Esophagus (tissue), 2 donors: ENCODE measurements around the gene RBFOX1. TPM values are rescaled to one million over a fixed set of nuclear protein-coding genes. Genes with fewer than 3 reads are reported as not detected.

ENCODE experiments used
- H3K27ac ChIP-seq, 2 donors: one replicate each; pipeline ENCODE4 v1.5.1; 2013; ENCODE audit warnings: low read depth in 2 of 2, mild to moderate bottlenecking in 2 of 2, inconsistent platforms in 1 of 2, low read length in 1 of 2, moderate library complexity in 1 of 2
- H3K27me3 ChIP-seq, 2 donors: one replicate each; pipeline ENCODE4 v1.6.1; 2013; ENCODE audit warnings: low read length in 2 of 2, control low read depth in 1 of 2, mild to moderate bottlenecking in 1 of 2; ENCODE audit not compliant: insufficient read depth in 2 of 2, control insufficient read depth in 1 of 2
- H3K36me3 ChIP-seq, 2 donors: one replicate each; pipeline ENCODE4 v1.6.1; 2013; ENCODE audit warnings: low read length in 1 of 2; ENCODE audit not compliant: control insufficient read depth in 2 of 2, insufficient read depth in 2 of 2
- H3K4me1 ChIP-seq, 2 donors: one replicate each; pipeline ENCODE4 v1.6.1; 2013; ENCODE audit warnings: low read length in 1 of 2; ENCODE audit not compliant: control insufficient read depth in 2 of 2, insufficient read depth in 2 of 2
- H3K4me3 ChIP-seq, 2 donors: one replicate each; pipeline ENCODE4 v1.5.1; 2013; ENCODE audit warnings: low read length in 2 of 2, mild to moderate bottlenecking in 2 of 2, low read depth in 1 of 2, moderate library complexity in 1 of 2
- H3K9me3 ChIP-seq, 2 donors: one replicate each; pipeline ENCODE4 v1.6.1; 2013; ENCODE audit warnings: mild to moderate bottlenecking in 2 of 2, low read depth in 1 of 2, low read length in 1 of 2, moderate library complexity in 1 of 2; ENCODE audit not compliant: control insufficient read depth in 2 of 2, insufficient read depth in 1 of 2
- WGBS, 2 donors: extraction: QIAGEN DNeasy Blood & Tissue Kit; methylation state at CpG; one replicate each; pipeline ENCODE4 v1.1.7; 2013; 5-methylcytosine and 5-hydroxymethylcytosine counted together
- polyA plus RNA-seq, 2 donors: library from polyadenylated mRNA; stranded (reverse); fragments of 200-250 nt; gene quantifications; one replicate each; pipeline ENCODE4 v1.2.3, GENCODE V29; 2013
- donor health status: healthy with polysubstance abuse.
- donor health status: Bipolar disorder and iron deficiency.

RBFOX1 gene
- polyA plus RNA-seq, 2 donors: 0.01 to 0.16 TPM

DNA sequence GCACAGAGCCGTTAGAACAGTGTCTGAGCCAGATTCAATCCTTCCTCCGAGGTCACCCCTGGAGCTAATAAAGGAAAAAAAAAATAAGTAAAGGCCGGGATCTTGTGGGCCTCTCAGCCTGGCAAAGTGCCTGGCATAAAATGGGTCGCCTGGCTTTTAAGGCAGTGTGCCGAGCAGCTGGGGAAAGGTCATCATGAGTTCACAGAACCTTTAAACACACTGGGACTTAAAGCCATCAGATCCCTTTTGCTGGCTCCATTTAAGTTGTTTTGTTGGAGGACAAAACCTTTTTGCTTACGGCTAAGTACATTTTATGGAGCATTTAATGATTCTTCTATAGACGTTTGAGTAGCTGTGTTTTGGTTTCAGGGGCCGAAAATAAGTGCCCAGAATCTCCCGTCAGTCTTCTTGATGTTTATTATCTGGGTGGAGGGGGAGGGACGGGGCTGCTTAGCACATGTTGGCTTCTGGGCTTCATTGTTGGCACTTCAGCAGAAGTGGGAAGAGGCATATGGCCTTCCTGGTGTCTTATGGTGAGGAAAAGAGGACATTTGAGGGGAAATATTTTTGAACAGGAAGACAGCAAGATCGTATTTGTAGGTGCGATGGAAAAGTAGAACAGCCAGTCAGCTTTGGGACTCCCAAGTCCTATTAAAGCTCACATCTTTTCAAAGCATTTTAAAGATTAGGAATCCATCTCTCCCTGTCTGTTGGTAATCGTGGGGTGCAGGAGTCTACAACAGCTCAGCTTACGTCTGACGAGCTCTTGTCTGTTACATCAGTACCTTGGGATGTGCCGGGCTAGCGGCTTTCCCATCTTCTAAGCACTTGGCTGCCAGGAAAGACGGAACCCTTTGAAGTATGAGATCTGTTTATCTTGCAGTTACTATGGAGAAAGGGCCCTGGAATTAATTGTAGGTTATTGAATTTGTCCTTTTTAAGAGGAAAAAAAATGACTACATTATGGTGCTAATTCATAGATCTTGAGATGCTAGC lies 31.1 kb downstream of the RBFOX1 start:
- no peaks in the 10 kb centered on the region for H3K4me1 ChIP-seq
- H3K36me3 ChIP-seq: no peaks in the 10 kb centered on the region
- no peak overlapping the region for H3K4me3 ChIP-seq
- no peak overlapping the region for H3K27ac ChIP-seq
- H3K27me3 ChIP-seq: no peaks in the 10 kb centered on the region
- WGBS, 2 donors: 14 to 20% methylated on average over 18 of the region's 18 CpGs
- H3K9me3 ChIP-seq: peaks cover 0 to 2% of the 10 kb centered on the region in 2 donors

GRCh38 chr16:7366041-7366440 lies 33.4 kb downstream of the RBFOX1 start:
- no peak overlapping the region for H3K27ac ChIP-seq

GRCh38 chr16:7366993-7367880 lies 34.6 kb downstream of the RBFOX1 start:
- Histone ChIP-seq H3K27me3 (no peaks in the 10 kb centered on the region), H3K27ac (no peak overlapping the region), H3K36me3 (no peaks in the 10 kb centered on the region), H3K4me1 (no peaks in the 10 kb centered on the region), H3K9me3 (peaks cover 0 to 2% of the 10 kb centered on the region in 2 donors), H3K4me3 (no peak overlapping the region)
- 71 to 78% methylated on average over 8 of the region's 8 CpGs for WGBS, 2 donors

More at GRCh38 chr16:7366041-7366440, 33.4 kb downstream of the RBFOX1 start:
- H3K4me3 ChIP-seq: no peak overlapping the region
- H3K27me3 ChIP-seq: no peaks in the 10 kb centered on the region
- H3K9me3 ChIP-seq: peaks cover 0 to 2% of the 10 kb centered on the region in 2 donors
- 79 to 84% methylated on average over 7 of the region's 7 CpGs for WGBS, 2 donors
- H3K36me3 ChIP-seq: no peaks in the 10 kb centered on the region
- no peaks in the 10 kb centered on the region for H3K4me1 ChIP-seq

DNA sequence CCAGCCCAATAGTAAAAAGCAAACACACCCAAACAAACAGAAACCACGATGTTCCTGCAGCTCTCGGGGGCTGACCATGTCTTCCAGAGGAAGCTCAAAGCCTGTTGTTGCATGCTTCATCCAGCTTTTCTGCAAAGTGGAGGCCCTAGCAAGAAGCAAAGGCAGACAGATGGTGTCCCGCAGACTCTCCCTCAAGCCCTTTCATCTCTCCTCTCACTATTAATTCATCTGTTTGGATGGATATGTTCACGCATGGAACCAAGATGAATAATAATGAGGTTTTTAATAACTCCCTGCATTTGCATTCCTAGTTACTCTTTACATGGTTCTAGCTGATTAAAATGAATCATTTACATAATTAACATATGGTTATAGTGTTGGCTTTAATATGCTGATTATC lies 36.6 kb downstream of the RBFOX1 start:
- no peak overlapping the region for H3K4me3 ChIP-seq
- WGBS, 2 donors: 59 to 62% methylated on average over 4 of the region's 4 CpGs
- H3K27me3 ChIP-seq: no peaks in the 10 kb centered on the region
- H3K4me1 ChIP-seq: no peaks in the 10 kb centered on the region
- H3K9me3 ChIP-seq: peaks cover 0 to 2% of the 10 kb centered on the region in 2 donors
- H3K36me3 ChIP-seq: no peaks in the 10 kb centered on the region
- no peak overlapping the region for H3K27ac ChIP-seq

DNA sequence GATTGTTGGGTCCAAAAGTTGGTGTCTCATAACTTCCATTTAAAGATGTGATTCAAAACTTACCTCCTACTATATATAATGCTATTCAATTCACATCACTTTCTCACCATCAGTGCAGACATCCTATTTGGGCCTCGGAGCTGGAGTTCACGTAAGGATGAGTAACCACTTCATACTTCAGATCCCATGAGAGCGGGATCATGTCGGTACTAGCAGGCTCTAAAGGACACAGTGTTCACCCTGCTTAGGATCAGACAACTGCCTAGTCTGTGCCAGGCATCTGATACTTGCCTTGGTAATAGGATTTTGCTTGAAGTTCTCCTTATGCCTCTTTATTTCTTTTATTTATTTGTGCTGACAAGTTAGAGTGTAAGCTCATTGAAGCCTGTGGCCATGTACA lies 39.5 kb downstream of the RBFOX1 start:
- WGBS, 2 donors: 82 to 85% methylated on average over 4 of the region's 4 CpGs
- H3K27me3 ChIP-seq: no peaks in the 10 kb centered on the region
- no peaks in the 10 kb centered on the region for H3K4me1 ChIP-seq
- H3K4me3 ChIP-seq: no peak overlapping the region
- no peaks in the 10 kb centered on the region for H3K36me3 ChIP-seq
- H3K27ac ChIP-seq: no peak overlapping the region
- H3K9me3 ChIP-seq: no peaks in the 10 kb centered on the region

- no peaks in the 10 kb centered on the region for H3K27me3 ChIP-seq
- no peak overlapping the region for H3K4me3 ChIP-seq
- 75 to 77% methylated on average over 5 of the region's 5 CpGs for WGBS, 2 donors
- H3K27ac ChIP-seq: no peak overlapping the region
- H3K4me1 ChIP-seq: no peaks in the 10 kb centered on the region
- H3K9me3 ChIP-seq: no peaks in the 10 kb centered on the region
- H3K36me3 ChIP-seq: no peaks in the 10 kb centered on the region
These were observed 41.1 kb downstream of the RBFOX1 start for GRCh38 chr16:7373776-7374175.

DNA sequence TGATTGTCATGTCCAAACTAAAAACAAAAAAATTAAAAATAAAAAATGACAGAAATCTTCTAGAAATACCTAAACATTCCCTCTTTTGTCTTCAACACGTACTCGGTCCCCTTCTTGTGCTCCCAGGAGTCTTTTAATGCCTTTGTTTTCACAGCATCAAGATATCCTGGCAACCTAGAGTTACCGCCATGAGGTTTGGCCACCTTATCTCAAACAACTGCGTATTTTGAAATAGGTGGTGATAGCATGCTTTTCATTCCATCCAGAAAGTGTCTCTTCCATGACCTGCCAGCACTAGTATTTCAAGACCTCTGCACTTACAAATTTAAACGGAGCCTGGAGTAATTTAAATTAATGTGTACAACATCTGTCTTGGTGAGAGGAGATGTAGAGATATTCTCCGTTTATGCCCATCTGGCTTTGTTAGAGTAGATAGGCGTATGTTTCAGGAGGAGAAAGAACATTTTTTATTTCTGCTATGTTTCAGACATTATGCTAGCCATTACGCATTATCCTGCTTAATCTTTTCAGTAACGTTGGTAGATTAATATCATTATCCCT lies 42.0 kb downstream of the RBFOX1 start:
- Histone ChIP-seq H3K36me3 (no peaks in the 10 kb centered on the region), H3K4me1 (no peaks in the 10 kb centered on the region), H3K27ac (no peak overlapping the region), H3K27me3 (no peaks in the 10 kb centered on the region), H3K9me3 (no peaks in the 10 kb centered on the region), H3K4me3 (no peak overlapping the region)
- 62 to 70% methylated on average over 9 of the region's 9 CpGs for WGBS, 2 donors

DNA sequence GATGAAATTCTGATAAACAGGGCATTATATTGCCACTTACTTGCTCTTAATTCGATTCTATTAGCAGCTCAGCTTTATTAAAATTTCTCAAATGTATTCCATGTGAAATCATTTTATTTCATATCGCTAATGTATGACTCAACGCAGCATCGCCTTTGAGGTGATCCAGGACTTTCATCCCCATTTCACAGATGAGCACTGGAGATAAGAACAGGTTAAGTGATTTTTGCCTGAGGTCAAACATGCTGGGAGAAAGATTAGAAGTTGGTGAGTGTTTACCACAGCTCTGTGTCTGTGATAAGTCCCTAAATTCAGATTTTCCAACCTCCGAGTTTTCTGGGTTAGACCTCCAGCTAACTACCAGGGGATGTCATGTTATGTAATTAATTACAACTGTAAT lies 43.6 kb downstream of the RBFOX1 start:
- H3K4me1 ChIP-seq: no peaks in the 10 kb centered on the region
- H3K36me3 ChIP-seq: no peaks in the 10 kb centered on the region
- 66 to 68% methylated on average over 5 of the region's 5 CpGs for WGBS, 2 donors
- no peak overlapping the region for H3K4me3 ChIP-seq
- no peaks in the 10 kb centered on the region for H3K27me3 ChIP-seq
- H3K27ac ChIP-seq: no peak overlapping the region
- H3K9me3 ChIP-seq: no peaks in the 10 kb centered on the region

- no peaks in the 10 kb centered on the region for H3K36me3 ChIP-seq
- no peaks in the 10 kb centered on the region for H3K4me1 ChIP-seq
- H3K27me3 ChIP-seq: no peaks in the 10 kb centered on the region
- WGBS, 2 donors: 60 to 70% methylated on average over 5 of the region's 5 CpGs
- no peak overlapping the region for H3K27ac ChIP-seq
- no peak overlapping the region for H3K4me3 ChIP-seq
- no peaks in the 10 kb centered on the region for H3K9me3 ChIP-seq
These were observed 44.6 kb downstream of the RBFOX1 start for GRCh38 chr16:7377231-7377630.
